Caco-2 (cell line): ENCODE measurements around the gene MIPEP. TPM values are rescaled to one million over a fixed set of nuclear protein-coding genes. Genes with fewer than 3 reads are reported as not detected.

Experiments used
- BruUV-seq: library from RNA; stranded (reverse); fragments of 400-500 nt; replicated peaks from 2 replicates; lab custom pipeline; 2021; lab: Mats Ljungman, UMichigan
- CTCF ChIA-PET: fragments of 300-600 bp; sonication (Branson Sonifier 250); formaldehyde crosslinking; loops from one replicate; lab custom pipeline; 2022; ENCODE audit warnings: antibody characterized with exemption; lab: Charles Lee
- POLR2A ChIA-PET: fragments of 300-600 bp; sonication (Branson Sonifier 250); formaldehyde crosslinking; loops from one replicate; lab custom pipeline; 2022; ENCODE audit warnings: antibody characterized with exemption; lab: Charles Lee
- DNase-seq, 2 experiments: peaks; one replicate each; pipeline versions ENCODE4 v3.0.0 to v3.0.0-alpha.2; 2020 to 2022
- H3K27me3 ChIP-seq: replicated peaks from 2 replicates; pipeline ENCODE4 v1.6.0; 2011; ENCODE audit warnings: low read length; ENCODE audit not compliant: control insufficient read depth, insufficient read depth
- H3K36me3 ChIP-seq: 2 replicates; pipeline ENCODE4 v1.5.1; 2011; ENCODE audit warnings: low read length; ENCODE audit not compliant: control insufficient read depth, insufficient read depth
- H3K4me1 ChIP-seq: fragments of 250-450 bp; sonication (Bioruptor Pico); 2 replicates; pipeline ENCODE4 v1.5.1; 2020; ENCODE audit warnings: mild to moderate bottlenecking
- H3K4me3 ChIP-seq: 2 replicates; pipeline ENCODE4 v1.5.1; 2011; ENCODE audit warnings: low read depth, mild to moderate bottlenecking, control low read depth, low read length
- H3K9me3 ChIP-seq: fragments of 250-450 bp; sonication (Bioruptor Pico); 2 replicates; pipeline ENCODE4 v1.5.1; 2020; ENCODE audit warnings: mild to moderate bottlenecking, moderate library complexity
- H3K27ac Mint-ChIP-seq: one replicate; pipeline ENCODE4 v1.8.0; 2022; ENCODE audit warnings: mixed read lengths; ENCODE audit not compliant: unreplicated experiment
- H3K27me3 Mint-ChIP-seq: one replicate; pipeline ENCODE4 v1.8.0; 2022; ENCODE audit warnings: mixed read lengths; ENCODE audit not compliant: insufficient read depth, unreplicated experiment
- H3K36me3 Mint-ChIP-seq: one replicate; pipeline ENCODE4 v1.8.0; 2022; ENCODE audit warnings: mild to moderate bottlenecking, mixed read lengths; ENCODE audit not compliant: insufficient read depth, unreplicated experiment
- H3K4me1 Mint-ChIP-seq: one replicate; pipeline ENCODE4 v1.8.0; 2022; ENCODE audit warnings: low read depth, mixed read lengths; ENCODE audit not compliant: unreplicated experiment
- H3K4me3 Mint-ChIP-seq: one replicate; pipeline ENCODE4 v1.8.0; 2022; ENCODE audit warnings: mild to moderate bottlenecking, moderate library complexity, mixed read lengths; ENCODE audit not compliant: unreplicated experiment
- H3K9me3 Mint-ChIP-seq: one replicate; pipeline ENCODE4 v1.8.0; 2022; ENCODE audit warnings: mixed read lengths; ENCODE audit not compliant: unreplicated experiment
- intact Hi-C: fragments of 100-400 bp; cut with micrococcal nuclease; formaldehyde crosslinking; loops from one replicate; pipeline ENCODE4 v1.10.0; 2022; ENCODE audit not compliant: unreplicated experiment
- total RNA-seq: library from RNA; stranded (reverse); gene quantifications from 2 replicates; pipeline ENCODE4 v1.2.3, GENCODE V29; 2022
- TF ChIP-seq, protein P1 (sequence below), 2 experiments: fragments of 200-600 bp in 1 of 2; IDR thresholded peaks; 1 replicate in 1 of 2; 2 replicates in 1 of 2; pipeline versions ENCODE4 v1.5.1 to v1.8.0; 2011 to 2022; ENCODE audit warnings: antibody characterized with exemption in 1 of 2, control low read depth in 1 of 2, inconsistent platforms in 1 of 2, low read depth in 1 of 2, low read length in 1 of 2, mild to moderate bottlenecking in 1 of 2, moderate library complexity in 1 of 2; ENCODE audit not compliant: insufficient read depth in 1 of 2, severe bottlenecking in 1 of 2, unreplicated experiment in 1 of 2

Gene MIPEP
- total RNA-seq, 1 experiment from 2014 or later, result 40.6 TPM

DNA sequence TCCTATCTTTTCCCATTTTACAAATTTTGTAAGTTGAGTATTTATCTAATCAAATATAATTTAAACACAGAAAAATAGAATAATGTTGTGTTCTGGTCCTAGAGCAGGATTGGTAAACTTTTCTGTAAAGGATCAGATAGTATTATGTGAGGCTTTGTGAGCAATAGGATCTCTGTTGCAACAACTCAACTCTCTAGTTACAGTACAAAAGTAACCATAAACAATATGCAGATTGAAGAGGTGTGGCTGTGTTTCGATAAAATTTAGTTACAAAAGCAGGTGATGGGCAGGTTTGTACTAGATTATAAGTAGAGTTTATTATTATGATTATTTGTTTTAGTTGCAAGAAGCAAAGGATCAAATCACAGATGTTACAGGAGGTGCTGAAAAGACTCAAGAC, 23.3 kb upstream of the MIPEP start:
- Mint-ChIP-seq H3K4me1 (peaks cover 16% of the 10 kb centered on the region), H3K27ac (no peak overlapping the region), H3K4me3 (no peak overlapping the region), H3K36me3 (no peaks in the 10 kb centered on the region), H3K27me3 (peaks cover 10% of the 10 kb centered on the region), H3K9me3 (no peaks in the 10 kb centered on the region)
- Histone ChIP-seq H3K27me3 (no peaks in the 10 kb centered on the region), H3K36me3 (no peaks in the 10 kb centered on the region), H3K9me3 (no peaks in the 10 kb centered on the region), H3K4me3 (no peak overlapping the region), H3K4me1 (peaks cover 13% of the 10 kb centered on the region)
- BruUV-seq, result no TSS peak
- CTCF ChIA-PET, result no interaction called here
- POLR2A ChIA-PET, result no interaction called here
- intact Hi-C loops, result no loop called here
- DNase-seq, result no peak
- TF ChIP-seq, protein P1, sequence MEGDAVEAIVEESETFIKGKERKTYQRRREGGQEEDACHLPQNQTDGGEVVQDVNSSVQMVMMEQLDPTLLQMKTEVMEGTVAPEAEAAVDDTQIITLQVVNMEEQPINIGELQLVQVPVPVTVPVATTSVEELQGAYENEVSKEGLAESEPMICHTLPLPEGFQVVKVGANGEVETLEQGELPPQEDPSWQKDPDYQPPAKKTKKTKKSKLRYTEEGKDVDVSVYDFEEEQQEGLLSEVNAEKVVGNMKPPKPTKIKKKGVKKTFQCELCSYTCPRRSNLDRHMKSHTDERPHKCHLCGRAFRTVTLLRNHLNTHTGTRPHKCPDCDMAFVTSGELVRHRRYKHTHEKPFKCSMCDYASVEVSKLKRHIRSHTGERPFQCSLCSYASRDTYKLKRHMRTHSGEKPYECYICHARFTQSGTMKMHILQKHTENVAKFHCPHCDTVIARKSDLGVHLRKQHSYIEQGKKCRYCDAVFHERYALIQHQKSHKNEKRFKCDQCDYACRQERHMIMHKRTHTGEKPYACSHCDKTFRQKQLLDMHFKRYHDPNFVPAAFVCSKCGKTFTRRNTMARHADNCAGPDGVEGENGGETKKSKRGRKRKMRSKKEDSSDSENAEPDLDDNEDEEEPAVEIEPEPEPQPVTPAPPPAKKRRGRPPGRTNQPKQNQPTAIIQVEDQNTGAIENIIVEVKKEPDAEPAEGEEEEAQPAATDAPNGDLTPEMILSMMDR (IDR thresholded peaks at IDR 0.05; ENCODE audit: insufficient read depth in 1 of 2, low read depth in 1 of 2, low read length in 1 of 2, severe bottlenecking in 1 of 2, unreplicated experiment in 1 of 2), result no peak

DNA sequence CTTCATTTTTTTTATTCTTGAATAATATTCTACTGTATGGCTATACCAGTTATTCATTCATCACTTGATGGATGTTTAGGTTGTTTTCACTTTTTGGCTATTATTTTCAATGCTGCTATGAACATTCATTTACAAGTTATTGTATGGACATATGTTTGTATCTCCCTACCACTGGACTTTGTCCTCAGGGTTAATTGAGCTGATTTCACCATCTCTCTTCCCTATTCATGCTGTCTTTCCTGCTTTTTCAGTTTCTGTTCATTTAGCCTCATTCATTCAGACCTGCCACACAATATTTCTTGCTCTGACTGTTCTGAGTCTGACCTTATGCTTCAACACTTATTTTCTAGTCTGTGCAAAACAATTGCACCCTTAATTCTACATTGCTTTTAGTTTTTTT, 20.4 kb upstream of the MIPEP start:
- Mint-ChIP-seq H3K27me3 (peaks cover 3% of the 10 kb centered on the region), H3K9me3 (no peaks in the 10 kb centered on the region), H3K4me1 (peaks cover 16% of the 10 kb centered on the region), H3K4me3 (peak overlapping the region; percentile 2), H3K27ac (no peak overlapping the region), H3K36me3 (no peaks in the 10 kb centered on the region)
- TF ChIP-seq, protein P1 (IDR thresholded peaks at IDR 0.05; ENCODE audit: insufficient read depth in 1 of 2, low read depth in 1 of 2, low read length in 1 of 2, severe bottlenecking in 1 of 2, unreplicated experiment in 1 of 2), result no peak
- ChIA-PET CTCF (no interaction called here), POLR2A (no interaction called here)
- intact Hi-C loops, result no loop called here
- Histone ChIP-seq H3K9me3 (no peaks in the 10 kb centered on the region), H3K36me3 (no peaks in the 10 kb centered on the region), H3K27me3 (no peaks in the 10 kb centered on the region), H3K4me1 (peaks cover 13% of the 10 kb centered on the region), H3K4me3 (no peak overlapping the region)
- BruUV-seq, result no TSS peak
- DNase-seq, result peak in 1 of 2 experiments; percentile 34

DNA sequence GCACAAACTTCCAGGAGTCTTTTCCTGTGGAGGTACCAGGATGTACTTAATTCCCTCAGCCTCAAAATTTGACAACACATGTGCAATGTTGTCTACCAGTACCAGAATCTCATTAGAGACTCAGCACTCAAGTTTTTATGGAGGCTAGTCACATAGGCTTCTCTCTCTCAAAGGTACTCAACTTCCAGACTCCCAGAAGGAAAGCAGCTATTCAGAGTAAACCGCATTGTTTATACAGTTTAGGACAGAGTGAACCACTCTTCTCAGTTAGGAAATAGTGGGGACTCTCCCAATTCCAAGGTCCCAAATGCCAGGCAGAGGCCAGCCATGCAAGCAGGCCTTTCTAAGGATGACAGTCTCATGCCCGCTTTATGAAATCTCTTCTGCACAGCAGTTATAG, 16.6 kb upstream of the MIPEP start:
- Mint-ChIP-seq H3K27me3 (no peaks in the 10 kb centered on the region), H3K27ac (no peak overlapping the region), H3K36me3 (no peaks in the 10 kb centered on the region), H3K4me1 (peaks cover 16% of the 10 kb centered on the region), H3K9me3 (no peaks in the 10 kb centered on the region), H3K4me3 (no peak overlapping the region)
- Histone ChIP-seq H3K4me3 (no peak overlapping the region), H3K9me3 (no peaks in the 10 kb centered on the region), H3K36me3 (no peaks in the 10 kb centered on the region), H3K4me1 (peaks cover 20% of the 10 kb centered on the region), H3K27me3 (no peaks in the 10 kb centered on the region)
- POLR2A ChIA-PET, result no interaction called here
- no peak for DNase-seq
- BruUV-seq, result no TSS peak
- CTCF ChIA-PET, result no interaction called here
- TF ChIP-seq, protein P1 (IDR thresholded peaks at IDR 0.05; ENCODE audit: insufficient read depth in 1 of 2, low read depth in 1 of 2, low read length in 1 of 2, severe bottlenecking in 1 of 2, unreplicated experiment in 1 of 2), result no peak
- intact Hi-C loops, result no loop called here
